ENCODE data around the gene INPP5F.

Gene INPP5F

GRCh38 chr10:119755446-119755845, 29.6 kb downstream of the INPP5F start:
- Histone ChIP-seq H3K9me3 (no peaks in the 10 kb centered on the region), H3K27me3 (no peaks in the 10 kb centered on the region), H3K36me3 (no peaks in the 10 kb centered on the region), H3K4me1 (peaks cover 18% of the 10 kb centered on the region), H3K4me3 (ENCODE audit: low read depth, low read length) (no peak overlapping the region)
- no peak for DNase-seq
- no peak for TF ChIP-seq CTCF (IDR thresholded peaks at IDR 0.05; ENCODE audit: low read depth, low read length)

GRCh38 chr10:119758448-119759195, 32.8 kb downstream of the INPP5F start:
- DNase-seq = no peak
- H3K4me1 ChIP-seq = peaks cover 10% of the 10 kb centered on the region

GRCh38 chr10:119759832-119760231, 34.0 kb downstream of the INPP5F start:
- H3K27me3 ChIP-seq = no peaks in the 10 kb centered on the region
- DNase-seq = no peak
- H3K4me1 ChIP-seq = peaks cover under 1% of the 10 kb centered on the region; the same call in 1 of the 2 replicates
- H3K4me3 ChIP-seq (ENCODE audit: low read depth, low read length) = no peak overlapping the region
- H3K36me3 ChIP-seq = no peaks in the 10 kb centered on the region
- no peak for TF ChIP-seq CTCF (IDR thresholded peaks at IDR 0.05; ENCODE audit: low read depth, low read length)
- H3K9me3 ChIP-seq = no peaks in the 10 kb centered on the region

More at GRCh38 chr10:119758448-119759195, 32.8 kb downstream of the INPP5F start:
- no peaks in the 10 kb centered on the region for H3K9me3 ChIP-seq
- no peaks in the 10 kb centered on the region for H3K36me3 ChIP-seq
- no peak for TF ChIP-seq CTCF (IDR thresholded peaks at IDR 0.05; ENCODE audit: low read depth, low read length)
- H3K4me3 ChIP-seq (ENCODE audit: low read depth, low read length) = no peak overlapping the region
- H3K27me3 ChIP-seq = no peaks in the 10 kb centered on the region

- Histone ChIP-seq H3K36me3 (no peaks in the 10 kb centered on the region), H3K4me1 (no peaks in the 10 kb centered on the region)
Measured at GRCh38 chr10:119761106-119761505, 35.3 kb downstream of the INPP5F start.

GRCh38 chr10:119762035-119762434, 36.2 kb downstream of the INPP5F start:
- Histone ChIP-seq H3K9me3 (no peaks in the 10 kb centered on the region), H3K36me3 (no peaks in the 10 kb centered on the region), H3K4me3 (ENCODE audit: low read depth, low read length) (no peak overlapping the region), H3K27me3 (no peaks in the 10 kb centered on the region), H3K4me1 (no peaks in the 10 kb centered on the region)
- DNase-seq = no peak
- TF ChIP-seq CTCF (IDR thresholded peaks at IDR 0.05; ENCODE audit: low read depth, low read length) = no peak

More at GRCh38 chr10:119761106-119761505, 35.3 kb downstream of the INPP5F start:
- Histone ChIP-seq H3K4me3 (ENCODE audit: low read depth, low read length) (no peak overlapping the region), H3K9me3 (no peaks in the 10 kb centered on the region), H3K27me3 (no peaks in the 10 kb centered on the region)
- no peak for DNase-seq
- TF ChIP-seq CTCF (IDR thresholded peaks at IDR 0.05; ENCODE audit: low read depth, low read length) = no peak

Data from BE2C (cell line).